Stimulated activated naive CD8-positive, alpha-beta T cell treated with anti-CD3 and anti-CD28 coated beads, Interleukin-15, Interleukin-2, amounts not matched to agents 100 ng/mL and 50 ng/mL, for 24 hours (primary cell): Measurements from ENCODE around the gene TAF1B.
"Not testable (repeated sequence)": the region's sequence is repeated elsewhere in the genome, so short reads cannot be mapped to it uniquely, and the experiment has no call there.

Experiments
- H3K27ac Mint-ChIP-seq: one replicate; pipeline ENCODE4 v1.8.0; 2021; ENCODE audit warnings: mild to moderate bottlenecking, mixed read lengths
- H3K27me3 Mint-ChIP-seq: one replicate; pipeline ENCODE4 v1.8.0; 2021; ENCODE audit warnings: mixed read lengths
- H3K36me3 Mint-ChIP-seq: one replicate; pipeline ENCODE4 v1.8.0; 2021; ENCODE audit warnings: low read depth, mixed read lengths
- H3K4me1 Mint-ChIP-seq: one replicate; pipeline ENCODE4 v1.8.0; 2021; ENCODE audit warnings: low read depth, mixed read lengths
- H3K4me3 Mint-ChIP-seq: one replicate; pipeline ENCODE4 v1.8.0; 2021; ENCODE audit warnings: mild to moderate bottlenecking, mixed read lengths
- H3K9me3 Mint-ChIP-seq: one replicate; pipeline ENCODE4 v1.8.0; 2021; ENCODE audit warnings: mixed read lengths

The TAF1B gene

DNA sequence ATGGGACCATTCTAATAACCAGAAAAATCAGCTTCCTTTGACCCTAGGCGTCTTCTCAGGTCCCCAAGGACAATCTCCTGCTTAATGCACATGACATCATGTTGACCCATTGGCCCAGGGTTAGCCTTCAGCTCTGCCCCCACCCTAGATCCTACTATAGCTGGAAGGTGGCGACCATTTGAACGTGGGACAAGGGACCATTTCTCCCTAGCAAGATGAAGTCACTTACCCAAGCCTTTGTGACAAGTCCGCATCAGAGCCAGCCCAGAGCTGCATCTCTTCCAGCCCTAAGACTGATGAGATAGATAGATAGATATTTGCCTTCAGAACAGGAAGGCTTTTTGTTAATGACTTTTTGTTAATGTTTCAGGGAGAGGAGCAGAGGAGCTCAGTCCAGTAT lies 28.2 kb upstream of the TAF1B start:
- Mint-ChIP-seq H3K36me3 (no peaks in the 10 kb centered on the region), H3K27me3 (peaks cover 13% of the 10 kb centered on the region), H3K4me3 (no peak overlapping the region), H3K4me1 (peaks cover 6% of the 10 kb centered on the region), H3K9me3 (no peaks in the 10 kb centered on the region), H3K27ac (no peak overlapping the region)

DNA sequence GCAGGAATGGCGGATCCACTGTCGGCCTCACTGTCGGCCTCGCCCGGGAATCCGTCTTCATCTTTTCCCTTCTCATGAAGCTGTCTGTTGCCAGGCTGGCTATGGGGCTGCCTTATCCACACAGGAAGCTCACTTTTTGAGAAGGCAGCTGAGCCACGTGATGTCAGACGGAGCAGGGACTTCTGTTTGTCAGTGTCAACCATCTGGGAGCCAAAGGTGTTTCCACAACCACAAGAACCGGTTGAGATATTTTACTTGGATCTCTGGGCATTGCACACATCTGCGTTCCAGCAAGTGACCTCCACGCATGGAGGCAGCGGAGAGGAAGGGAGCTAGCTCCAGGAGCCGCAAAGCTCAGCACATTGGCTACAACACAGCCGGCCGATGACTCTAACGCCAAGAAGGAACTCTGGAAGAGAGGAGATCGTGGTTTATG lies 27.4 kb upstream of the TAF1B start:
- H3K36me3 Mint-ChIP-seq: no peaks in the 10 kb centered on the region
- peaks cover 13% of the 10 kb centered on the region for H3K27me3 Mint-ChIP-seq
- H3K27ac Mint-ChIP-seq: no peak overlapping the region
- peaks cover 6% of the 10 kb centered on the region for H3K4me1 Mint-ChIP-seq
- no peak overlapping the region for H3K4me3 Mint-ChIP-seq
- no peaks in the 10 kb centered on the region for H3K9me3 Mint-ChIP-seq

DNA sequence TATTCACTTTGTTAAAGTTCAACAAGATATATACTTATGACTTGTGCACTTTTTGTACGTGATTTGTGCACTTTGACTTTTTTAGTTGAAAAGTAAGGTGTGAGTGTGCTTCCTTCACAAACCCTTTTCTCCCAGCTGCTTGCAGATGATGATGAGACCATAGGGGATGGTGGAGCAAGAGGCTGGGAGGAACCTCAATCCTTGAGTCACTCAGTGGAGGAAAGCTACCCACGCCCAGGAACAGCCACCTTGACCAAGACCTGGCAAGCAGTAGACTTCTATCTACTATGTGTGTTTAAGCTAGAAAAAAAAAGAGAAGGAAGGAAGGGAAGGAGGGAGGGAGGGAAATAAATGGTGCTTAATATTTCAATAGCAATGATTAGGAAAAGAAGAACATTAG lies 25.2 kb upstream of the TAF1B start:
- Mint-ChIP-seq H3K27ac (no peak overlapping the region), H3K4me3 (no peak overlapping the region), H3K4me1 (peaks cover 6% of the 10 kb centered on the region), H3K36me3 (no peaks in the 10 kb centered on the region), H3K9me3 (no peaks in the 10 kb centered on the region), H3K27me3 (peaks cover 10% of the 10 kb centered on the region)

DNA sequence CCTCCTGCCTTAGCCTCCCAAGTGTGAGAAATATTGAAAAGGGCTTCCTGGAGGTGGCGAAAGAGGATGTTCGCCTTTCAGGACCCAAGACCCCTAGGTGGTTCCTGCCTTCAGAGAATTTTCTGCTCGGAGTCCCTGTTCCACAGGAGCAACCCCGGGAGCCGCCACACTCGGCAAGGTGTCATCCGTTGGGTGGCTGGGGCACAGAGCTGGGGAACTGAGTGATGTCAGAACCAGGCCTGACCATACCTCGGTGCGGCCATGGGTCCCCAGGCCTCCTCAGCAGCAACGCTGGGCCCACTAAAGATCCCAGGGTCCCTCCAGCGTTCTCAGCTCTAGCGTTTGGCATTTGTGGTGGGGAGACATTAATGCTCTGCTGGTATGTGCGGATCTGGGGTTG lies 23.7 kb upstream of the TAF1B start:
- H3K27me3 Mint-ChIP-seq: peaks cover 10% of the 10 kb centered on the region
- no peak overlapping the region for H3K4me3 Mint-ChIP-seq
- H3K36me3 Mint-ChIP-seq: no peaks in the 10 kb centered on the region
- H3K27ac Mint-ChIP-seq: no peak overlapping the region
- H3K9me3 Mint-ChIP-seq: no peaks in the 10 kb centered on the region
- peaks cover 6% of the 10 kb centered on the region for H3K4me1 Mint-ChIP-seq

DNA sequence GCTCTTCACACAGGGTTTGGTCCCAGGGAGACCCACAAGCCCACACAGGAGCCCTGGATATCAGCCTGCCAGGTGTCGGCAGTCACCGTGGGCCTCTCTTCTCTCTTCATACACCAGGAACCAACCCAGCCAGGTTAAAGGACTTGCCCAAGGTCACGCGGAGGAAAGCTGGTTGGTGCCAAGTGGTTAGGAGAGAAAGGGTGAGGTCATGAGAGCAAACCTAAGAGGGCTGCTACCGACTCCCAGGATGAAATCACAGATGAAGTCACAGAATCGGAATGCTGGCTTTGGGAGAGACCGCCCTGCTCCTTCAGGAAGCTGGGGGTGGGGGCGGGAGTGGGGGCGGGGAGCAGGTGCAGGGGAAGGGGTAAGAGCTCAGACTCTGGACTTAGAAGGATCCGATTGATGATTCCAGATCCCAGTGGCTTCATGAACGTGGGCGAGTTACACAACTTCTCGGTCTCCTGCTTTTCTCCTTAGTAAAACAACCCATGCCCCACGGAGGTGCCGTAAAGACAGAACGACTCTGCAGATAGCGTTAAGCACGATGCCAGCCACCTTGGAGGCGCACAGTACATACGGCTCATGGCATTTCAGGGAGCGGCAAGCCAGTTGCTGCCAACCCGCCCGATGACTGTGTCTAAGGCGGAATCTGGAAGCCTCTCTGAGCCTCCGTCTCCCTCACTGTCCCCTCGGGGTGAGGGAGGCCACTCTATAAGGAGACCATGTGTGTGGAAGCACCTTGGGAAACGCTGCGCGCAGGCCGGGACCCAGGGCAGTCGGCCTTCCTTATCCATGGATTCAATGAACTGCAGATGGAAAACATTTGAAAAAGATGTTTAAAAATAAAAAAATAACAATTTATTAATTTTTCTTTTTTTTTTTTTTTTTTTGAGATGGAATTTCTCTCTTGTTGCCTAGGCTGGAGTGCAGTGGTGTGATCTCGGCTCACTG lies 23.0 kb upstream of the TAF1B start:
- no peak overlapping the region for H3K4me3 Mint-ChIP-seq

DNA sequence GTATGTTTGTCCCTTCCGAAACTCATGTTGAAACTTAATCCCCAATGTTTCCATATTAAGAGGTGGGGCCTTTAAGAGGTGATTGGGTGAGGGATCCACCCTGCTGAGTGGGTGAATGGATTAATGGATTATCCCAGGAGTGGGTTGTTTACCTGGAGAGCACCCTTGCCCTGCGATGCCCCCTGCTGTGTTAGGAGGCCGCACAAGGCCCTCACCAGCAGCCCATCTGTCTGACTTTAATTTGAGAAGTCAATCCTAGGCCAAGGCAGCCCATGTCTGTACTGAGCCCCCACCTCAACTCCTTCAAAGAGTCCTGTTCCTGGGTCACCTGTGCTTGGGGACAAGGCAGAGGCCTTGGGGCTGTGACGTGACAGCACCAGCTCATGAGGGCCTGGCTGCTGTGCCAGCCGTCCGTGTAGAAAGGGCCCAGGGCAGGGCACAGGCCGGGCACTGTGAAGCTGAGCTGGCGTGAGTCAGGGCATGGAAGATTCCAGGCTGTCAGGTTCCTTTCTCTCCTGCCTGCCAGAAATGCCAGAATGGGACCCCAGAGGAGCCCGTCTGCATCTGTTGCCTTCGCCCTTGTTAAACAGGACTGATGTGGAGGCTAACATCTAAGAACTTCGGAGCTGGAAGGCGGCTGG lies 21.3 kb upstream of the TAF1B start:
- Mint-ChIP-seq H3K4me3 (no peak overlapping the region), H3K9me3 (no peaks in the 10 kb centered on the region), H3K27ac (no peak overlapping the region), H3K4me1 (no peaks in the 10 kb centered on the region), H3K27me3 (peaks cover 4% of the 10 kb centered on the region), H3K36me3 (no peaks in the 10 kb centered on the region)

More for the DNA sequence above, 23.0 kb upstream of the TAF1B start:
- H3K27ac Mint-ChIP-seq: no peak overlapping the region
- H3K9me3 Mint-ChIP-seq: no peaks in the 10 kb centered on the region
- H3K36me3 Mint-ChIP-seq: no peaks in the 10 kb centered on the region
- H3K4me1 Mint-ChIP-seq: peaks cover 6% of the 10 kb centered on the region
- H3K27me3 Mint-ChIP-seq: peaks cover 8% of the 10 kb centered on the region

DNA sequence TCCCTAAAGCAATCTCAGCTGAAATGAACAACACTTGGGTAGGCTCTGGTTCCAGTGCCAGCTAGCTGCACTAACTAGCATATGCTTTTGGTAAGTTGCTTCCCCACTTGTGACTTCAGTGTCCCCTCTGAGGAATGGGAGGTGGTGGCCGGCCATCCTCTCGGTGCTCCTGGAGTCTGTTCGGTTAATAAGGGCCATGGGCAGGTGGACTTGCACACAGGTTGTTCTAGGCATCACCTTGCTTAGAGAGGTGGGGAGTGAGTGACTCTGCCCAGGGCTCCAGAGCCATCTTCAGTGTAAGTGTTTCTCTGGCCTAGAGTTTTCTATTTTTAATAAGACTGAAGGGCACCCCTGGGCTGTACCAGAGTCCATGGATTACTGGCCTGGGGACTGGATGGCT lies 18.8 kb upstream of the TAF1B start:
- H3K27ac Mint-ChIP-seq: no peak overlapping the region
- H3K4me1 Mint-ChIP-seq: no peaks in the 10 kb centered on the region
- no peaks in the 10 kb centered on the region for H3K36me3 Mint-ChIP-seq
- no peaks in the 10 kb centered on the region for H3K9me3 Mint-ChIP-seq
- peaks cover 12% of the 10 kb centered on the region for H3K27me3 Mint-ChIP-seq
- H3K4me3 Mint-ChIP-seq: no peak overlapping the region

DNA sequence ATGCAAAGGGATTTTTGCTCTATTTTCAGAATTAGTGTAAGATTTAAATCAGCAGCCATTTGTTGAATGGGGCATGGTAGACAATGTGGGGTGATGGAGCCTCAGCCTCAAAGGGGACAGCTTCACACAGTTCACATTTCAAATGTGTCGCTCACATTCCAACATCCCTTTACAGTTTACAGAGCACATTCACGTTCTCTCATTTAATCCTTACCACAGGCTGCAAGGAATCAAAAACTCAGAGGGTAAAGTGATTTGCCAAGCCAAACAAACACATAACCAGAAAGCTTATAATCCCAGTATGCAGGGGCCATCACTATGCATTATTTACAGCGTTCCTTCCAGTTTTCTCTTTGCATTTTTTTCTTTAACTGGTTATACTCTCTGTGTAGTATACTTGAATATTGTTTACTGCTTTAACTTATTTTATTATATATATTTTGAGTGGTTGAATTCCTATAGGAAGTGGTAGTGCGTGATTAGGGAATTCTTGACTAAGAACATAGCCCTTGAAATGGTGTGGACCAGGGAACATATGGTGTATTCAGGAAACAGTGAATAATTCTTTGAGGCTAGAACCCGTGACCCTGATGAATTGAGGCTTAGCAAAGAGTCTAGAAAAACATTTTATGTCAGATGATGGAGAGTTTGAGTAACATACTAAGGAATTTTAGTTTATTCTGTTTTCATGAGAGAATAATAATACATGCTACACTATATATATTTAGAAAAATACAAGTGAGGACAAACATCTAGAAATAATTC lies 18.1 kb upstream of the TAF1B start:
- H3K27me3 Mint-ChIP-seq: peaks cover 12% of the 10 kb centered on the region
- H3K4me1 Mint-ChIP-seq: no peaks in the 10 kb centered on the region

DNA sequence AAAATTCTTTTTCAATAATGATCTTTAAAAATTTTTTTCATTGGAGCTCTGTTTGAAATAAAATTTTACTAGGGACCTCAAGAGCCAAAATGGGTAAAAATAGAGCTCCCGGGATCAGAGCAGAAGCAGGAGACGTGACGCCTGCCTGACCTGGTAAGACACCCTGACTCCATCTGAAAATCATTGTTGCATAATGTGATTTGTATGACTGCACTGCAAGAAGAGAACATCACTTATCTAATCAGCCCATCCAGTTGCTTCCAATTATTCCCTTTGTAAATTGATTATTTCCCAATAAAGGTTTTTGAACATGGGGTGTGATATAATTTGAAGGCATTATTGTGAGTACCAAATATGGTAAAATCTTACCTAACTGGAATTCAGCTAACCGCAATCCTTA lies 17.1 kb upstream of the TAF1B start:
- no peaks in the 10 kb centered on the region for H3K9me3 Mint-ChIP-seq
- H3K4me1 Mint-ChIP-seq: no peaks in the 10 kb centered on the region
- no peaks in the 10 kb centered on the region for H3K36me3 Mint-ChIP-seq
- no peak overlapping the region for H3K4me3 Mint-ChIP-seq
- H3K27me3 Mint-ChIP-seq: peaks cover 12% of the 10 kb centered on the region
- no peak overlapping the region for H3K27ac Mint-ChIP-seq

More for the DNA sequence above, 18.1 kb upstream of the TAF1B start:
- Mint-ChIP-seq H3K36me3 (no peaks in the 10 kb centered on the region), H3K27ac (no peak overlapping the region), H3K9me3 (no peaks in the 10 kb centered on the region), H3K4me3 (no peak overlapping the region)

DNA sequence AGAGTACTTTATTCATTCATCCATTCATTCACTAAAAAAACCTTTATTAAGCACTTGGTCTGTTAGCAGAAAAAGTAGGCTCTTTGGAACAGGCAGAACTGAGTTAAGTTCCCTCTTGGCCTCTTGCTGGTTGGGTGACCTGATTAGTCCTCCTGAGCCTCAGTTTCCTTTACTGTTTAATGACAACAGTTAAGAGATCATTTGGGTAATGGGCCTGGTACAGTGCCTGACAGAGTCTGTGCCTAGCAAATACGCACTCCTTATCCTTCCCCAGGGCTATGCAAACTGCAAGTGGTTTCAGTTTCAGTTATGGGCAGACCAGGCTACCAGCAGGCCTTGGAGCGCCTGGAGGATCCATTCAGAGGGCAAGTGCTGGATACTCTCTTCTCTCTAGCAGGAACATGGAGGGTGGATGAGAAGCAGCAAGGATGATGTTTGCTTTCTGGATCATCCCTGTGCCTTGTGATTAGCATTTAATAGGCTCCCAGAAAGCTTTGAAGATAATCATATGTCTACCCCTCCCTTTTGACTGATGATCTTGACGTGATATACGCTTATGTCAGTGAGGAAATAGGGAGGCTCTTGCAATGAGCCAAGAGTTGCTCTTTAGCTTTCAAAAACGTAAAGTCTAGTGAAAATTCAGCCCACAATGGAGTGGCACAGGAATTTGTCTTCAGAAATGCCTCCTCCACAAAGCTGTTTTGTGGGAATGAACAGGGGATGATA lies 12.4 kb upstream of the TAF1B start:
- peaks cover 19% of the 10 kb centered on the region for H3K27me3 Mint-ChIP-seq
- no peaks in the 10 kb centered on the region for H3K9me3 Mint-ChIP-seq
- no peak overlapping the region for H3K27ac Mint-ChIP-seq
- no peaks in the 10 kb centered on the region for H3K4me1 Mint-ChIP-seq
- no peaks in the 10 kb centered on the region for H3K36me3 Mint-ChIP-seq
- no peak overlapping the region for H3K4me3 Mint-ChIP-seq

DNA sequence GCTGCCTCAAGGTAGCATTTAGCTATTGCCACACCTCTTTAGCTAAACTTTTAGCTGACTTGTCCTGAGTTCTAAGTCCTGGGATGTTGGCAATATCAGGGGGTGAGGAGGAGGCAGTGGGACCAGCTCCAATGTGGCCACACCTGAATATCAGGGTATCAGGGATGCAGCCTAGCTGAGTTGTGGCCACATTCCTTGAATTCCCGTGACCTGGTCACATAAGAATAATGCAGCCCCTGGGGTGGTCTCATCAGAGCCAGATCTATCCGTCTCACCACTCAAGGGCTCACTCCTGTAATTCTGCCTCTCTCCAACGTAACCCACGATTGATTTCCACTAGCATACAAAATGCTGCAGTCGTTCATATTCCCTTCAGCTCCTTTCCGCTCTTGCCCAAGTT lies 11.6 kb upstream of the TAF1B start:
- H3K4me3 Mint-ChIP-seq: no peak overlapping the region
- H3K4me1 Mint-ChIP-seq: no peaks in the 10 kb centered on the region
- no peaks in the 10 kb centered on the region for H3K9me3 Mint-ChIP-seq
- no peaks in the 10 kb centered on the region for H3K36me3 Mint-ChIP-seq
- H3K27me3 Mint-ChIP-seq: peaks cover 19% of the 10 kb centered on the region
- H3K27ac Mint-ChIP-seq: no peak overlapping the region

DNA sequence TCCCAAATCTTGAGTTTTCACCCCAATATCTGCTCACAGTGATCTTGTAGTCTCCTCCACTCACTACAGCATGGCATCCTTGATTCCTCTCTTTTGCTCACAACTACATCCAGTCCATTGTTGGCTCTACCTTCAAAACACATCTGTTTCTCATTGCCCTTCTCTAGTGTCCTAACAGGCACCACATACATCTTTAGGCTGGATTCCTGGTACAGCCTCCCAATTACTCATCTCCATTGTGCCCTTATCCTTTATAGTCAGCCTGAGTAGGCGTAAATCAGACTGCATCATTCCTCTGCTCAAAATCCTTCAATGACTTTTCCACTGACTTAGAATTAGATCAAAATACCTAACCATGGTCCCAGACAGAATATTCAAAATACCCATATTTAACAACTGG lies 10.7 kb upstream of the TAF1B start:
- Mint-ChIP-seq H3K27ac (no peak overlapping the region), H3K4me3 (no peak overlapping the region), H3K9me3 (no peaks in the 10 kb centered on the region), H3K36me3 (no peaks in the 10 kb centered on the region), H3K4me1 (no peaks in the 10 kb centered on the region), H3K27me3 (peaks cover 13% of the 10 kb centered on the region)

DNA sequence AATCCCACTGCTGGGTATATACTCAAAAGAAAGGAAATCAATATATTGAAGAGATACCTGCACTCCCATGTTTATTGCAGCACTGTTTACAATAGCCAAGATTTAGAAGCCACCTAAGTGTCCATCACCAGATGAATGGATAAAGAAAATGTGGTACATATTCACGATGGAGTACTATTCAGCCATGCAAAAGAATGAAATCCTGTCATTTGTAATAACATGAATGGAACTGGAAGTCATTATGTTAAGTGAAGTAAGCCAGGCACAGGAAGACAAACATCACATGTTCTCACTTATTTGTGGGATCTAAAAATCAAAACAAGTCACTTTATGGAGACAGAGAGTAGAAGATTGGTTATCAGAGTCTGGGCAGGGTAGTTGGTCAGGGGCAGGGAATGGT lies 8.2 kb upstream of the TAF1B start:
- H3K4me1 Mint-ChIP-seq, H3K36me3 Mint-ChIP-seq: not testable (repeated sequence)

DNA sequence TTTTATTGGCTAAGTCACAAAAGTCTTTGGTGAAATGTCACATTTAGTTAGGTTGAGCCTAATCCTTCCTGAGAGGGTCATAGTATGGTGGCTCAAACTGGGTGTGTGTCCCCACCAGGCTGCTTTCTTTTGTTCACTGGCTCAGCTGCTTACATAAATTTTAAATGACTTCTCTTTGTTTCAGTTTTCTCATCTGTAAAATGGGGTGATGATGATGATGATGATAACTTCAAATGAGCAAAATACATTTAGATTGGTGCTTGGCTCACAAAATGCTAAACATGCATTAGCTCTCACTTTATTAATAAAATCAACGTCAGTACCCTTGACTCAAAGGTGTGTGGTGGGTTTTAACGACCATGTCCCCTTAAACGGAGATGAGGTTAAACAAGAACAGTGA lies 7.2 kb upstream of the TAF1B start:
- Mint-ChIP-seq H3K27me3 (peaks cover 10% of the 10 kb centered on the region), H3K4me3 (no peak overlapping the region), H3K36me3 (no peaks in the 10 kb centered on the region), H3K4me1 (no peaks in the 10 kb centered on the region), H3K9me3 (no peaks in the 10 kb centered on the region), H3K27ac (no peak overlapping the region)

More for the DNA sequence above, 8.2 kb upstream of the TAF1B start:
- not testable (repeated sequence) for H3K27me3 Mint-ChIP-seq, H3K4me3 Mint-ChIP-seq, H3K9me3 Mint-ChIP-seq, H3K27ac Mint-ChIP-seq
